NAMALWA (cell line): Measurements from ENCODE around the gene DOCK10.
"Not testable (repeated sequence)": the region's sequence is repeated elsewhere in the genome, so short reads cannot be mapped to it uniquely, and the experiment has no call there.

Source experiments
- DNase-seq: peaks from one replicate; pipeline ENCODE4 v3.0.0-alpha.2; 2015; ENCODE audit warnings: low spot score

The DOCK10 gene

GRCh38 chr2:224918626-224919471 is 123.4 kb downstream of the DOCK10 start:
- DNase-seq: no peak

DNA sequence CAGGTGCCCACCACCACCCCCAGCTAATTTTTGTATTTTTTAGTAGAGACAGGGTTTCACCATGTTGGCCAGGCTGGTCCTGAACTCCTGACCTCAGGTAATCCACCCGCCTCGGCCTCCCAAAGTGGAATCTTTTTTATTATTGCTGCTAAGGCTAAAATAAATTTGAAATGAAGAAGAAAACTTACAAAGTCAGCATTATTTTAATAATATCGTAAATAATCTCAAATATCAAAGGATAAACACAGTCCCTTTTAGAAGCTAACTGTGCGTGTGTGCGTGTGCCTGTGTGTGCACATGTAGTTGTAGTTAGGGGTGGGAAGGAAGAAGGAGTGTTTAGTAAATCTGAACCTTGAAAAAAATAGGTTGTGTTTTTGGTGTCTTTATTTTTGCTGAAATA is 125.0 kb downstream of the DOCK10 start:
- not testable (repeated sequence) for DNase-seq

DNA sequence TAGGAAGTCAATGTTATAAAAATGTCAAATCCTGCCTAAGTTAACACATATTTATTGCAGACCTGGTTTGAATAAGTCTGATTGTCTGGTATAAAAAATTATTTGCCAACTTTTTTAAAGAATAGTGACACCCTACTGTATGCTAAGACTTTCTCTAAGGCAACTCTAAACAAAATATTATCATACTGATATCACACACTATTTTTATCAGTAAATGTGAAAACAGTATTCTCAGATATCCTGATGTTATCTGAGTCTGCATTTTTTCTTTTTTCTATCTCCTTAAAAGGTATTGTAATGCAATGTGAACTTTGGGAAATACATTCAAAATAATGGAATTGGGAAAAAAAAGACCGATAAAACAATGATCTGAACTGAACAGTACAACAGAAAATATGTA is 127.1 kb downstream of the DOCK10 start:
- DNase-seq: no peak

DNA sequence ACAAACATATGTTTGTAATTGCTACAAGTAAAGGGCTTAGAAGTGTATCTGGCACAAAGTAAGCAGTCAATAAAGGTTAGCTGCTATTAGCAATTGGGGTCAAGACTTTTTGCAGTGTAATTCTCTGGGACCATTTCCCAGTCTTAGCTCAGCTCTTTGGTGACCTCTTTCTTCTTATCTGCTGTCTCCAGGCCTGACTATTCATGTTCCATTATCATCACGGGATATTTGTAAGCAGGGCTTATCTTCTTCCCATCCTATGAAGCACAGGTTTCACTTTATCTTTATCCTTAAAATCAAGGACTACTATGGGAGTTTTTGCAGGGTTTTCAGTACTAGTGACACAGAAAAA is 131.7 kb downstream of the DOCK10 start:
- no peak for DNase-seq

DNA sequence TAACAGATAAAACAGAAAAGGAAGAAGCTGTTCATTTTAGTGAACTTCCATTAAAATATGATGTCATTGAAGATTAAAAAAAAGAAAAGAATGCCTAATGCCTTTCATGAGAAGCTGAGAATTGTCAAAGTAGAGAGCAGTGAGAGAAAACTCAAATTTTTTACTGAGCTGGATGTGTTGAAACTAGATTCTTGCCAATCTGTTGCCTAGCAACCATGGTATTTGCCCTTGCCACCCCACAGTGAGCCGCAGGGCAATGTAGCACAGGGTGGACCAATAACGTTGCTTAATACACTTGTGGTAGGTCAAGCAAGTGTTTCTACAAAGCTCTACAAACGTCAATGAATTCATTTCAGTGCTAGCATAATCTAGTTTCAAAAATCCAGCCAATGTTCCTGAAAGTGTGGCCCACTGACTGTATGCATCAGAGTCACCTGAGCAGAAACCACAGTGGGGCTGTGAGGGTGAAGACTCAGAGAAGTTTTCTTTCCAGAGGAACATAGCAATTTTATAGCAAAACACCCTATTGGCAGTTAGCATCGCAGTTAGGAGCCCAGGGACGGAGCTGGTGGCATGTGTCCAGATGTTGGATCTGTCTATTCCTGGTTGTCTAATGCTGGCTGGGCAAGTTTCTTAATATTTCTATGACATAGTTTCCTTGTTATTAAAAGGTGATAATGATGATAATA is 132.2 kb downstream of the DOCK10 start:
- DNase-seq: no peak

GRCh38 chr2:224908818-224909217 is 133.4 kb downstream of the DOCK10 start:
- no peak for DNase-seq

DNA sequence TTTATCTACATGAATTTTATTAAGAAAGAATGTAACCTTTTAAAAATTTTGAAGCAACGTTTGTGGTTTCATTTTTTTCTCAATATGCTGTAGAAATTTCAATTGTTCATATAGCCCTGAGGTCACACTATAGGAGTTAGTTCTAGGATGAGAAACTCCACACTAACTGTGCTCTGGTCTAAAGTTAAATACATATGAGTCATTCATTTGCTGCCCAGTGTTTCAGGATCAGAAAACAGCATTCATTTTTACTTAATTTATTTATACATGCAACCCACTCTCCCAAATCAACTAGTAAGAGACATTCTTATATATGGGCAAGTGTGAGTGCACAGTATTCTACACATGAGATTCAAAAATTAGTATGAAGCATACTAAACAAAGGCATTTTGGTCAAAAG is 137.9 kb downstream of the DOCK10 start:
- DNase-seq: no peak

DNA sequence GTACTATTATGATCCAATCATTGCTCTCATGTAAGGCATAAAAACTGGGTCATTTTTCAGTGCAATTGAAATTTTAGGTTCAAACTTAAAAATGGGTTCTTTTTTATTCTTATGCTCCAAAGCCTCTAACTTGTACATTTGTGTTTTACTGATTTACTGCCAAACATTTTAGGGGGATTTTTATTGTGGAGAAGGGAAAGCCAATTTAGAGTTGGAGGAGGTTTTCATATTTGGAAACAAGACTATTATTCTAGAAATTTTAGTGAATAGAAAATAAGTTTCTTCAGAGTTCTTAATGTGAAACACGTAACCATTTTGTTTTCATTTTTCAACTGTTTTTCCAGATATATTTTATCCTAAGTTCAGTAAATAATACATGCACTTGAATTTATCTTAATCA is 138.6 kb downstream of the DOCK10 start:
- DNase-seq: no peak

- DNase-seq: no peak
These were observed 141.1 kb downstream of the DOCK10 start for GRCh38 chr2:224901121-224901676.

DNA sequence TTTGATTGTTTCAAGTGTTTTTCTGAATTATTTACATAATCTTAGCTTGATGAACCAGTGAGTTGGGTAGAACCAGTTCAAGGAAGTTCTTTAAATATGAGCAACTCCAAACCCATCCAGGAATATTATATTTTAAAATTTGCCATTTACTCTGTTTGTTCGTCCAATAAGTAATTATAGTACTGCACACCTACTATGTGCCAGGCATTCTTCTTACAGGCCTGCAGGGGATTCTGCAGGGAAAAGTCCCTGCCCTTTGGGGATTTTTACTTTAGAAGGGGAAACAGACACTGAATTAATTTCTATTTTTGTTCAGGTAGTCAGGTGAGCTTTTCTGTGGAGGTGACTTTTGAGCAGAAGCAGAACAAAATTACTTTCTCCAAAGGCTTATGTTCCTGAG is 146.9 kb downstream of the DOCK10 start:
- DNase-seq: no peak

DNA sequence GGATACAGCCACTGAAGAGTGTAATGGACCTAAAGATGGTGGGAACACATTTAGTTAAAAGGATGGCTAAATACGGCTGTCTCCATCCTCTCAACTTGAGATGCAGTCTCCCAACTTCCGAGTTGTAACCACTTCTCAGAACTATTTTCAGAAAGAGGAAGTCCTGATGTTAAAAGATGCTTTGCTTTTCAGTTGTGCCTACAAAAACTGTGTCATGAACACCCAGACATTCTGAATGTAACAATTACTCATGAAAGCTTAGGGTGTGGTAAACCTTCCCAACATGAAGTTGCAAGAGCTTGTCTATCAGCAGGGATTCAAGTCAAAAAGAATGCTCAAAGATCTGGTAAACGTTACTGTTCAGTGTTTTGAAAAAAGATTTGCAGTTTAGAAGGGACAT is 147.9 kb downstream of the DOCK10 start:
- DNase-seq: peak; percentile 54

DNA sequence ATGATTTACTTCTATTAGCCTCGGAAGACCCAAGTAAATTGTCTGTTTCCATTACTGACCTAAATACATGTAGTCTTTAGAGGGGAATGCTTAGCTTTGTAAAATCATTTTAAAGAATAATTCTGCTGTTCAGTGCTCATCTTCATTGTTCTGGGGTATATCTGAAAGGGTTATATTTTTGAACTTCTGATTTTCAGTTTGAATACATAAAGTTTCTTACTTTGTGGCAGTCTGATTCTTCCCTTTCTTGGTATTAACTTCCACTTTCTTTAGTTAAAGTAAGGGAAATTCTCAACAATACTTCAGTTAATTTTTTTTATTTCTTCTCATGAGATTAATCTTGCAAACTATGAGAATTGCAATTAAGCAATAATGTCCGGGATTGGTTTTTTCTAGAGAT is 148.4 kb downstream of the DOCK10 start:
- DNase-seq: no peak

GRCh38 chr2:224892574-224893204 is 149.6 kb downstream of the DOCK10 start:
- DNase-seq: no peak

GRCh38 chr2:224890372-224890771 is 151.9 kb downstream of the DOCK10 start:
- no peak for DNase-seq

- DNase-seq: no peak
These were observed 155.1 kb downstream of the DOCK10 start for GRCh38 chr2:224887141-224887540.

- no peak for DNase-seq
These were observed 156.3 kb downstream of the DOCK10 start for GRCh38 chr2:224885836-224886547.

- DNase-seq: no peak
These were observed 157.0 kb downstream of the DOCK10 start for GRCh38 chr2:224885291-224885690.

GRCh38 chr2:224884188-224884587 is 158.1 kb downstream of the DOCK10 start:
- no peak for DNase-seq

DNA sequence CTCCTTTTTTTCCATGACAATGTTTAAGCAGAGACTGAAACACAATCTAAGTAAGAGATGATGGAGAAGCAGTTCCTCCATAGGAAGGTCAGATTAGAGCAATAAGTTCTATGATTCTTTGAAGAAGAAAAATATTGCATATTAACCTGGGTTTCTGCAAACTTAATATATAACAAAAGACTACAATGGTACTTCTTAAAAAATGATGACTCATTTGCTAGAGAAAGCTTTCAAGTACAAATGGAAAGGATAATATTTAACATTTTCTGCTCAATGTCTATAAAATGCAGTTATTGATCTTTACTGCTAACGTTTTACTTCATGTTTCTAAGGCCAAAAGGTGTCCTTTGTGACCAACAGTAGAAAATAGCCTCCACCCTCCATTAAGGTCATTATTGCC is 158.6 kb downstream of the DOCK10 start:
- no peak for DNase-seq

DNA sequence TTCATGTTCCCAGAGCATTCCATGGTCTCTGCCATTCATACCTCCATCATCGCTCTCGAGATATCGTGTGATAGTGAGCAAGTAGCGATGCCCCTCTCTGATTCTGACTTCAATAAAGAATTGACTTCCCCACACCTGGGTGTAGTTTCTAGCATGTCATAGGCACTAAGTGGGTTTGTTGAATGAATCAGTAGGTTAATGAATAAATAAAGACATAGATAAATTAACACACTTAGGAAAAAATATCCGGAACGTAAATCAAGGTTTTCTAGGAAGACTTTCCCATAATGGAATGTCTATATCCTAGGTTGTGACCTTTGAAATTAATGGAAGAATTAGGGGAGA is 159.1 kb downstream of the DOCK10 start:
- no peak for DNase-seq

GRCh38 chr2:224882291-224883171 is 159.7 kb downstream of the DOCK10 start:
- DNase-seq: no peak
